Measurements from ENCODE around the gene DAB1.

DAB1 gene

DNA sequence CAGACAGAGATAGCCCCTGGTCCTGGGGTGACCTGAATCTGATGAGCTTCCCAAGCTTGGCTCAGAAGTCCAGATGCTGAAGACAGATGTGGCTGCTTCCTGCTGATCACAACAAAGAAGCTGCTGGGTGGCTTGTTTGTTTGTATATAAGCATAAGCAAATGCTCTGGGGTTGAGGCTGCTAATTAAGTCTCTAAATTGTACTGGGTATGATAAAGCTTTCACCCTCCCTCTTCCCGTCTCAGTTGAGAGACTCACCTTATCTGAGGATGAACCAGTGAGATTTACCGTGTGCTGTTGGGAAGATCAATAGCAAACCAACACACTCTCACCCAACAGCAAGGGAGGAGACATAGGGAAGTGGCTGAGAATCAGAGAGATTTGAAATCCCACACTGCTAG lies 42.0 kb downstream of the DAB1 start:
- TF ChIP-seq, protein P1, sequence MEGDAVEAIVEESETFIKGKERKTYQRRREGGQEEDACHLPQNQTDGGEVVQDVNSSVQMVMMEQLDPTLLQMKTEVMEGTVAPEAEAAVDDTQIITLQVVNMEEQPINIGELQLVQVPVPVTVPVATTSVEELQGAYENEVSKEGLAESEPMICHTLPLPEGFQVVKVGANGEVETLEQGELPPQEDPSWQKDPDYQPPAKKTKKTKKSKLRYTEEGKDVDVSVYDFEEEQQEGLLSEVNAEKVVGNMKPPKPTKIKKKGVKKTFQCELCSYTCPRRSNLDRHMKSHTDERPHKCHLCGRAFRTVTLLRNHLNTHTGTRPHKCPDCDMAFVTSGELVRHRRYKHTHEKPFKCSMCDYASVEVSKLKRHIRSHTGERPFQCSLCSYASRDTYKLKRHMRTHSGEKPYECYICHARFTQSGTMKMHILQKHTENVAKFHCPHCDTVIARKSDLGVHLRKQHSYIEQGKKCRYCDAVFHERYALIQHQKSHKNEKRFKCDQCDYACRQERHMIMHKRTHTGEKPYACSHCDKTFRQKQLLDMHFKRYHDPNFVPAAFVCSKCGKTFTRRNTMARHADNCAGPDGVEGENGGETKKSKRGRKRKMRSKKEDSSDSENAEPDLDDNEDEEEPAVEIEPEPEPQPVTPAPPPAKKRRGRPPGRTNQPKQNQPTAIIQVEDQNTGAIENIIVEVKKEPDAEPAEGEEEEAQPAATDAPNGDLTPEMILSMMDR (IDR thresholded peaks at IDR 0.05), result no peak
- no peaks in the 10 kb centered on the region for H3K36me3 ChIP-seq (ENCODE audit: control insufficient read depth, insufficient read depth, low read length)
- no peak overlapping the region for H3K27ac ChIP-seq
- no peak overlapping the region for H3K9ac ChIP-seq
- no peaks in the 10 kb centered on the region for H3K27me3 ChIP-seq (ENCODE audit: control insufficient read depth, insufficient read depth, low read length)
- no peaks in the 10 kb centered on the region for H3K4me1 ChIP-seq
- no peak overlapping the region for H2AFZ ChIP-seq
- H3K4me2 ChIP-seq (ENCODE audit: low read length), result no peak overlapping the region
- no peaks in the 10 kb centered on the region for H3K79me2 ChIP-seq
- H3K9me3 ChIP-seq (ENCODE audit: control insufficient read depth, low read length), result no peaks in the 10 kb centered on the region
- H3K4me3 ChIP-seq (ENCODE audit: low read depth, low read length), result no peak overlapping the region

DNA sequence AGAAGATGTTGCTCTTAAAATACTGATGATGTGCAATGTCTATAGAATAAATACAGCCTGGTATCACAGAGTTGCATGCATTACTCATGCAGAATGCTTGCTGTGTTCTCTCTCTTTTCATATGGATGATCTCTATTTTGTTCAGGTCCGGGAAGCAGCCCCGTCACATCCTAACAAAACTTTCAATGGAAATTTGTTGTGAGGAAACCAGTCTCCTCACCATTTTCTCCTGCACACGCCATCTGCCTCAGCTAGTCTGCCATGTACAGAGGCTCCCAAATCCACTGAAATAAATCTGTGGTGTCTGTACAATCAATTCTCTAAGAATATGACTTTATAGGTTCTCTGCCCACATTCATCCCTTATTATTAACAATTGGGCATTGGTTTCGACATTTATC lies 42.4 kb downstream of the DAB1 start:
- Histone ChIP-seq H3K4me1 (no peaks in the 10 kb centered on the region), H2AFZ (no peak overlapping the region), H3K27ac (no peak overlapping the region), H3K9me3 (ENCODE audit: control insufficient read depth, low read length) (no peaks in the 10 kb centered on the region), H3K27me3 (ENCODE audit: control insufficient read depth, insufficient read depth, low read length) (no peaks in the 10 kb centered on the region), H3K4me2 (ENCODE audit: low read length) (no peak overlapping the region), H3K79me2 (no peaks in the 10 kb centered on the region), H3K9ac (no peak overlapping the region), H3K36me3 (ENCODE audit: control insufficient read depth, insufficient read depth, low read length) (no peaks in the 10 kb centered on the region), H3K4me3 (ENCODE audit: low read depth, low read length) (no peak overlapping the region)
- TF ChIP-seq, protein P1 (IDR thresholded peaks at IDR 0.05), result no peak

DNA sequence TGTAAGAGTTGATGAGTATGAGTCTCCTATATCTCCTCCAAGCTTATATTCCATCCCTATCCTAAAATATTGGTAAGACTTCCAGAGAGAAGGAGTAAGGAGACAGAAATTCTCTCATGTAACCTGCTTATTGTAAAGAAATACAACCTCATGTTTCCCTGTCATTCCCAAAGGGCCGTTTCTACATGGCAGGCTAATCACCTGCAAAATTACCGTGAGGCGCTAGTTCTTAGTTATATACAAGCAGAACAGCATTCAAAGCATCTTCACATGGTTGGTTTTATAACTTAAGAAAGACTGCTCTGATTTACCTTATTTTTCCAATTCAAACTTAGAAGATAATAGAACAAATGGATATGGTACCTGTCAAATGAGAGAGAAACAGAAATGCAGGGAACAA lies 42.9 kb downstream of the DAB1 start:
- H3K36me3 ChIP-seq (ENCODE audit: control insufficient read depth, insufficient read depth, low read length), result no peaks in the 10 kb centered on the region
- no peak overlapping the region for H3K4me2 ChIP-seq (ENCODE audit: low read length)
- TF ChIP-seq, protein P1 (IDR thresholded peaks at IDR 0.05), result no peak
- H2AFZ ChIP-seq, result no peak overlapping the region
- no peaks in the 10 kb centered on the region for H3K27me3 ChIP-seq (ENCODE audit: control insufficient read depth, insufficient read depth, low read length)
- H3K9me3 ChIP-seq (ENCODE audit: control insufficient read depth, low read length), result no peaks in the 10 kb centered on the region
- H3K79me2 ChIP-seq, result no peaks in the 10 kb centered on the region
- H3K4me1 ChIP-seq, result no peaks in the 10 kb centered on the region
- no peak overlapping the region for H3K9ac ChIP-seq
- H3K27ac ChIP-seq, result no peak overlapping the region
- no peak overlapping the region for H3K4me3 ChIP-seq (ENCODE audit: low read depth, low read length)

DNA sequence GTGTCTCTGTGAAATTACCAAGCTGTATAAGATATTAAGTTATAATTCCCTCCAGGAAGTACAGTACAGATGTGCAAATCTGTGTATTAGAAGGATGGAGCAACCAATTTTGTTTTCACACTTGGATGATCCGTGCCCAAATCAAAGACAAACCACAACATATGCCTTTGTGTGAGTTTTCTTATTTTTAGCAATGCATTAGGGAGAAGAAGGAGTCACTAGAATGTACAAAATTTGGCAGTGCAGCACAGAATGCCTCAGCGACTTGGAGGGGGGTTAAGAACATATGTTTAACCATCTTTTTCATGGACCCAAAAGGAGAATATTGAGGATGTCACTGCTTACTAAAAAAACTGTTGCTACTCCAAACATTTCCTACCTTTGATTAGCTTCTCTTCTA lies 45.3 kb downstream of the DAB1 start:
- H3K4me2 ChIP-seq (ENCODE audit: low read length), result no peak overlapping the region
- TF ChIP-seq, protein P1 (IDR thresholded peaks at IDR 0.05), result no peak
- no peak overlapping the region for H2AFZ ChIP-seq
- no peak overlapping the region for H3K9ac ChIP-seq
- no peaks in the 10 kb centered on the region for H3K9me3 ChIP-seq (ENCODE audit: control insufficient read depth, low read length)
- H3K4me1 ChIP-seq, result no peaks in the 10 kb centered on the region
- no peaks in the 10 kb centered on the region for H3K27me3 ChIP-seq (ENCODE audit: control insufficient read depth, insufficient read depth, low read length)
- H3K36me3 ChIP-seq (ENCODE audit: control insufficient read depth, insufficient read depth, low read length), result no peaks in the 10 kb centered on the region
- H3K79me2 ChIP-seq, result no peaks in the 10 kb centered on the region
- no peak overlapping the region for H3K27ac ChIP-seq
- H3K4me3 ChIP-seq (ENCODE audit: low read depth, low read length), result no peak overlapping the region

DNA sequence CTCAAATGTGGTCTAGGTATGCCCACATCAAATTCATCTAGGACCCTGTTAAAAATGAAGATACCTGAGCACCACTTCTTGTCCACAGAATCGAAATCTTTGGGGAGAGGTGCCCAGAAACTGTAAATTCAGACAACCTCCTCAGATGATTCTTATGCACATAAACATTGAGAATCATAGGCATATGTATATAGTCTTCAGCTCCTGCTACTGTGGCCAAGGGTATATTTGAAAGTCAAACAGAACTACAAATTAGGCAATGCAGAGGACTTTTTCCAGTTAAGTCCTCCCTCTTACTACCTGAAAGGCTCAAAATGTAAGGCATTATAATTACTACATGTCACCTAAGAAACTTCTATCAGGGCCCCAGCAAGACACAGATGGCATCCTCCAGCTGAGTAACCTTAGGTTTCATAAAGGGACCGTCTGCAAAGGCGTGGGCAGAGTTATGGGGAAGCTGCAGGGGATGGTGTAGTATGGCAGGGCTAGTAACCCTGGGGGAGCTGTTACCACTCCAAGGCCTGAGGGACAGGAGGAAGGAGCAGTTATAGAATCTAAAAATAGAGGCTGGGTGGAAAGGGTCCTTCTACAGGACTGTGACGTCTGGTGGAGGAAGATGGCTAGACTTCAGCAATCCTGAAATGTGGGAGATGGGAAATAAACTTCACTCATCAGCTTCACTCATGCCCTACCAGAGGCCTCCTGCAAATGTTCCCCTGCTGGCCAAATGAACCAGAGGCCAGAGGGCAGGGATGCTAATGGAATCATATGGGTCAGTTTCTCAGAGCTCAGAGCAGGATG lies 46.3 kb downstream of the DAB1 start:
- Histone ChIP-seq H3K79me2 (no peaks in the 10 kb centered on the region), H3K4me3 (ENCODE audit: low read depth, low read length) (no peak overlapping the region), H3K9me3 (ENCODE audit: control insufficient read depth, low read length) (no peaks in the 10 kb centered on the region), H3K27ac (no peak overlapping the region), H3K4me1 (no peaks in the 10 kb centered on the region), H2AFZ (no peak overlapping the region), H3K27me3 (ENCODE audit: control insufficient read depth, insufficient read depth, low read length) (no peaks in the 10 kb centered on the region), H3K9ac (no peak overlapping the region), H3K36me3 (ENCODE audit: control insufficient read depth, insufficient read depth, low read length) (no peaks in the 10 kb centered on the region), H3K4me2 (ENCODE audit: low read length) (no peak overlapping the region)
- TF ChIP-seq, protein P1 (IDR thresholded peaks at IDR 0.05), result no peak
